Activated CD4-positive, CD25-positive, alpha-beta regulatory T cell treated with anti-CD3 and anti-CD28 coated beads, Interleukin-2, amount 50 U/mL, for 72 hours (primary cell): Measurements from ENCODE around the gene MAN2B1.
A peak's percentile ranks its signal among the peaks of the same experiment; 100 is the strongest.
"Not testable (repeated sequence)": the region's sequence is repeated elsewhere in the genome, so short reads cannot be mapped to it uniquely, and the experiment has no call there.

Experiments
- DNase-seq: peaks from one replicate; pipeline ENCODE4 v3.0.0; 2021

MAN2B1 gene

DNA sequence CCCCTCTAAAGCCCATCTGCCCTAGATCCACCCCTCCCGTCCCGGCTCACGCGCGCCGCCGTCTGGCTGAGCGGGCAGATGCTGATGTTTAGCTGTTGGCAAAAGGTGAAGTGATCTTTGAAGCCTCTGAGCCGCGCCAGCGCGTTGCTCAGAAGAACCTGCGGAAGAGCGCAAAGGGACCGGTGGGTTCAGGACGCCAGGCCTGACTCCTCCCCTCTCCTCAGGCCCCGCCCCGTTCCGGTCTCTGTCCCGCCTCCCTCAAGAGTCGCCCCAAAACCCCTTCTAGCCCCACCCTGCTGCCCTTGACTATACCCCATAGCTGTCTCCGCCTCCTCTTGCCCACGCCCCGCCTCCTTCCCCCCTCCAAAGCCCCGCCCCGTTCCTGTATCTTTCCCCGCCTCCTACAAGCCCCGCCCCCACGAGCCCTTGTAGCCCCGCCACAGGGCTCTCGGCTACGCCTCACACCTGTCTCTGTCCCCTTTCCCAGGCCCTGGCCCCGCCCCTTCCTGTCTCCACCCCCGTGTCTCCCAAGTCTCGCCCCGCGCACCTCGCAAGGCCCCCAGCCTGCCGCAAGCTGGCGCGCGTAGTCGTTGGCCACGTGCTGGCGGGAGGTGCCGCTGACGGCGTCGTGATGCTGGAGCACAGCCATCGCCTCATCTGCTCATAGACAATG lies 9.5 kb downstream of the MAN2B1 start:
- DNase-seq, result peak; percentile 53

DNA sequence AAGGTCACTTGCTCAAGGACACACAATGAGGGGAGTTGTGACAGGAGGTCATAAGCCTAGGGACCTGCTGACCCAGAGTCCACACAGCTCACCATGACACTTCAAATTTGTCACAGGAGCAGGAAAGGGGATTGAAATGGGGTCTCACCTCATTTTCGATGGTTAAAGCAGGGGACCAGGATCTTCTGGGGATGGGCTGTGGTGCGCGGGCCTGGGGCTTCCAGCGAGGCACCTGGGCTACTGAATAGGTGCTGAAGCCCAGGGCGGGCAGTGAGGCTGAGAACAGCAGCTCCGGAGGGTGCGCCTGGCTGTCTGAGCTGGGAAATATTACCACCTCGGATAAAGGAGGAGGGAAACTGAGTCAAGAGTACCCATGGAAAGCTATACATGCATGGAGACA lies 11.0 kb downstream of the MAN2B1 start:
- no peak for DNase-seq

DNA sequence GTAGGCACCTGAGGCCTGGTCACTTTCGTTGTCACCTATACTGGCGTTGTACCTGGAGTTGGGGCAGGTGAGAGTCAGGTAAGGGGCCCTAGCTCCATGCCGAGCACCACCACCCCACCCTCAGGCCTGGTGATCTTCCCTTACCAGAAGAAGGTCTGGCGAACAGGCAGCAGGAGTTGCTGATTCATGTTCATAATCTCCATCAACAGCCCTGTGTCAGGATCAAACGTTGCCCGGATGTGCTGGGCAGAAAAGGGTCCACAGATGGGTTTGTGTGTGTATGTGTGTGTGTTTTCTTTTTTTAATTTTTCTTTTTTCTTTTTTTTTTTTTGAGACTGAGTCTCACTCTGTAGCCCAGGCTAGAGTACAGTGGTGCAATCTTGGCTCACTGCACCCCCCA lies 14.3 kb downstream of the MAN2B1 start:
- DNase-seq, result no peak

GRCh38 chr19:12649941-12650340 lies 16.6 kb downstream of the MAN2B1 start:
- DNase-seq, result no peak

DNA sequence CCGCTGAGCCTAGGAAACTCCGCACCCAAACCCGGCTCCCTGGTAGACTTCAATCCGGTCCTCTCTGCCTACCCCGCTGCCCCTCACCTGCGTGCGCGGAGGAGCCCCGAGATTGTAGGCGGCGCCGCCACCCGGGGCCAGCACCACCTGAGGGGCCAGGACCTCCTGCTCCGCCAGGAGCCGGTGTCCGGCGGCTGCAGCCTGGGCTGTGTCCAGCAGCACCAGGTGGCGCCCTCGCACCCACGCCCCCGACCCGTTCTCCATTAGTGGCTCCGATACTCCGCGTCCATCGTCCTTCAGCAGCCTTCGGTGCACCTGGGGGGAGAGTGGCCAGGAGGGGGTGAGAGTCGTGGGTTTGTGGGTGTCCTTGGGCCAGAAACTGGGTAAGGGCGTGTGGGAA lies 18.5 kb downstream of the MAN2B1 start:
- DNase-seq, result no peak

DNA sequence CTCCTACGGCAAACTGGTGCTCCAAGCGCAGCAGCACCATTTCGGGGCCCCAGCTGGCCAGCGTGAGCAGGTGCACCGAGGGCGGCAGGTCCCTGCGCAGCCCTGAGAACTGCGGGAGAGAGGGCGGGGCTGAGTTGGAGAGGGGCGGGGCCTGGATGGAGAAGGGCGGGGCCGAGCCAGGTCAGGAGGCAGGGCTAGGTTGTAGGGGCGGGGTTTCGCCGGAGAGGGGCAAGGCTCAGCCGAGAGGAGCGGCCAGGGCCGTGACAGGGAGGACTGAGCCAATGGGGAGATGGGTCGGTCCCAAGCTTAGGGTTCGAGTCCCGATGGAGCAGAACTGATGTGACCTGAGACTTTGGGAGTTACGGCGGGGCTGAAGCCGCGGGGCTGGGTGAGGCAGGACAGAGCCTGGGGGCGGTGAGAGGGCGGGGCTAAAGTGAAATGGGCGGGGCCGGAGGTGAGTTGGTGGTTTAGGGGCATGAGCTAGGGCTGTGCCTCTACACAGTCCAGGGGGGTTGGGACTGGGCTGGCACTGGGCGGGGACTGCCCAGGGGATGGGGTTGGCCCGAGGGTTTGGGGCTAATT lies 19.0 kb downstream of the MAN2B1 start:
- peak; percentile 64 for DNase-seq

DNA sequence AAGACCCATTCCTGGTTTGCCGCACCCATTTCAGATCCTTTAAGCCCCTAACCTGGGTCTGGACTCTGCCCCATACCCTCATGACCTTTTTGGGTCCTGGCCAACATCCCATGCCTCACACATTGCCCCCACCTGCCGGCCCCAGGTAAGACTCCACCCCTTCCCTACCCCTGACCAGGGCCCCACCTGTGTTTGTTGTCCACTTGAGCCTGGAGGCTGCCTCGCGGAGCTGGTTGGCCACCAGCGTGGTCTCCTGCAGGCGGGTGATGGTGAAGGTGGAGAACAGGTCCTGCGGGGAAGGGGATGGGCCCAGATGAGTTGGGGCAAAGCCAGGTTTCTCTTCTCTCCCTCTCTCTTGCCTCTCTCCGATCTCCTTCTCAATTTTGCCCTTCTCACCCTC lies 19.5 kb downstream of the MAN2B1 start:
- DNase-seq, result no peak

- DNase-seq, result no peak
These were observed 20.0 kb downstream of the MAN2B1 start for GRCh38 chr19:12646551-12646950.

DNA sequence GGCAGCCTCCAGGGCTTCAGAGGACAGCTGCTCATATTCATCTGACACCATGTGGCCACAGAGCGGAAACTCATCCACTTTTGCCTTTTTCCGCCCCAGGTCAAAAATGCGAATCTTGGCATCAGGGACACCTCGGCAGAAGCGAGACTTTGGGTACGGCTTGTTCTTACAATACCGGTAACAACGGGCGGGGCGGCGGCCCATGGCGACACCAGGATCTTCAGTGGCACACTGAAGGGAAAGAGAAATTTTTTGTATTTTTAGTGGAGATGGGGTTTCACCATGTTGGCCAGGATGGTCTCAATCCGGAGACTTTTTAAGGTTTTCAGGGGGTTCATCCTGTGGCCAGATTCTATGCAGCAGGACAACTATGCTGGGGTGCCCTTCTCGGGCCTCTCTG lies 22.8 kb downstream of the MAN2B1 start:
- not testable (repeated sequence) for DNase-seq

DNA sequence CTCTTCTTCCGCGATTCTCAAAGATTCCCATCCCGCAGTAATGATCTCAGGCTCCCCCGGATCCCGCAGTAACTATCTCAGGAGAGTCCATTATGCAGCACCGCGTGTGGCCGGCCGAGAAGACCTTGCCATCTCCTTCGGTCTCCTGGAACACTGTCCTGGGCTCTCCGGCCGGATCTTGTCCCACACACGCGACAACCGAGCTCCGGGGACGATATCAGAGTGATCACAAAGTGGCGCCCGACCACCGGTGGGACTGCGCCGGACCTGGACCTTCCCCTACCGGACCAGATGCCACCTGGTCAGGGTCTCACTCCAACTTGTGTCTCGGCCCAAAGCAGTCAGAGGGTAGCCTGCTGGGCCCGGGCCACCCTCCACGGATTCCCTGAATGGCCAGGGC lies 24.0 kb downstream of the MAN2B1 start:
- DNase-seq, result no peak

- no peak for DNase-seq
These were observed 25.1 kb downstream of the MAN2B1 start for GRCh38 chr19:12641456-12641855.

DNA sequence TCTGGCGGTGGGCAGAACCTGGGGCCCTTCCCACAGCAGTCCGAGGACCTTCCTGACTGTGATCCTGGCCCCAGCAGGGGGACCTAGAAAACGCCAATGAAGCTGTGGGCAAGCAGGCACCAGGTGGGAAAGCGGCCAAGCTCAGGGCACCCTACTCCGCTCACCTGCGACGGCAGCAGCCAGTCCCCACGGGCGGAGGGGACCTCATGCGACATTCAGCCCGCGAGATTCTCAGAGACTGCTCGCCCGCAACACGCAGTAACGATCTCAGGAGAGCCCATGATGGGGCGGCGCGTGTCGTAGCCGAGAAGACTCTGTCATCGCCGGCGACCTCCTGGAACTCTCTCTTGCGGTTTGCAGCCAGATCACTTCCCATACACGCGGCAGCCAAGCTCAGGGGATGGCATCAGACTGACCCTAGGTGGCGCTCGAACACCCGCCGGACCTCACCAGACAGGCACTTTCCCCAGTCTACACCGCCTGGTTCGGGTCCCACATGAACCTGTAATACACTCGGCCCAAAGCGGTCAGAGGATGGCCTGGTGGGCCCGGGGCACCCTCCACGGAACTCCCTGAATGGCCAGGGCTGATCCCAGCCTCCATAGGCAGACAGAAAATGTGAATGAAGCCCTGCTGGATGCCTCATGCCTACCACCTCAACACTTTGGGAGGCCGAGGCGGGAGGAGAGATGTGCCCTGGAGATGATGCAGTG lies 26.5 kb downstream of the MAN2B1 start:
- peak; percentile 80 for DNase-seq

- no peak for DNase-seq
These were observed 27.8 kb downstream of the MAN2B1 start for GRCh38 chr19:12638611-12639182.

GRCh38 chr19:12636631-12637030 lies 29.9 kb downstream of the MAN2B1 start:
- DNase-seq, result no peak

DNA sequence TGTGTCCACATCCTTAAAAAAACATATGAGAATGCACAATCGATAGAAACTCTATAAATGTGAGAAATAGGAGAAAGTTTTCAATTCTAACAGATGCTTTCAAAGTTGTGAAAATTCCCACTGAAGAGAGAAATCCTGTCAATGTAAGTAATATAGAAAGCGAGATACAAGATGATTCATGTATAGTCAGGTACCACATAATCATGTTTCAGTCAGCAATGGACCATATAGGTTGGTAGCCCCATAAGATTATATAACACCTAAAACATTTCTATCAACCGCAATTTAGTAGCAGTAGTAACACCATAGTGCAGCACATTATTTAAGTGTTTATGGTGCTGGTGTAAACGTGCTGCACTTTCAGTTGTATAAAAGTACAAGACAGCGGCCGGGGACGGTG lies 37.3 kb downstream of the MAN2B1 start:
- no peak for DNase-seq

DNA sequence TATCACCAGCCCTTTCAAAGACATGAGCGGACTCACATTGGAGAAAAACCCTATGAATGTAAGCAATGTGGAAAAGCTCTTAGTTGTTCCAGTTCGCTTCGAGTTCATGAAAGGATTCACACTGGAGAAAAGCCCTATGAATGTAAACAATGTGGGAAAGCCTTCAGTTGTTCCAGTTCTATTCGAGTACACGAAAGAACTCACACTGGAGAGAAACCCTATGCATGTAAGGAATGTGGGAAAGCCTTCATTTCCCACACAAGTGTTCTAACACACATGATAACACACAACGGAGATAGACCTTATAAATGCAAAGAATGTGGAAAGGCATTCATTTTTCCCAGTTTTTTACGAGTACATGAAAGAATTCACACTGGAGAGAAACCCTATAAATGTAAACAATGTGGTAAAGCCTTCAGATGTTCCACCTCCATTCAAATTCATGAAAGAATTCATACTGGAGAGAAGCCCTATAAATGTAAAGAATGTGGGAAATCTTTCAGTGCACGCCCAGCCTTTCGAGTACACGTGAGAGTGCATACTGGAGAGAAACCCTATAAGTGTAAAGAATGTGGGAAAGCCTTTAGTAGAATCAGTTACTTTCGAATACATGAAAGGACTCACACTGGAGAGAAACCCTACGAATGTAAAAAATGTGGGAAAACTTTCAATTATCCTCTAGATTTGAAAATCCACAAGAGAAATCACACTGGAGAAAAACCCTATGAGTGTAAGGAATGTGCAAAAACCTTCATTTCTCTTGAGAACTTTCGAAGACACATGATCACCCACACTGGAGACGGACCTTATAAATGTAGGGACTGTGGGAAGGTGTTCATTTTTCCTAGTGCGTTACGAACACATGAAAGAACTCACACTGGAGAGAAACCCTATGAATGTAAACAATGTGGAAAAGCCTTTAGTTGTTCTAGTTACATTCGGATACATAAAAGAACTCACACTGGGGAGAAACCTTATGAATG lies 38.2 kb downstream of the MAN2B1 start:
- DNase-seq, result no peak

- no peak for DNase-seq
These were observed 39.6 kb downstream of the MAN2B1 start for GRCh38 chr19:12626958-12627357.

DNA sequence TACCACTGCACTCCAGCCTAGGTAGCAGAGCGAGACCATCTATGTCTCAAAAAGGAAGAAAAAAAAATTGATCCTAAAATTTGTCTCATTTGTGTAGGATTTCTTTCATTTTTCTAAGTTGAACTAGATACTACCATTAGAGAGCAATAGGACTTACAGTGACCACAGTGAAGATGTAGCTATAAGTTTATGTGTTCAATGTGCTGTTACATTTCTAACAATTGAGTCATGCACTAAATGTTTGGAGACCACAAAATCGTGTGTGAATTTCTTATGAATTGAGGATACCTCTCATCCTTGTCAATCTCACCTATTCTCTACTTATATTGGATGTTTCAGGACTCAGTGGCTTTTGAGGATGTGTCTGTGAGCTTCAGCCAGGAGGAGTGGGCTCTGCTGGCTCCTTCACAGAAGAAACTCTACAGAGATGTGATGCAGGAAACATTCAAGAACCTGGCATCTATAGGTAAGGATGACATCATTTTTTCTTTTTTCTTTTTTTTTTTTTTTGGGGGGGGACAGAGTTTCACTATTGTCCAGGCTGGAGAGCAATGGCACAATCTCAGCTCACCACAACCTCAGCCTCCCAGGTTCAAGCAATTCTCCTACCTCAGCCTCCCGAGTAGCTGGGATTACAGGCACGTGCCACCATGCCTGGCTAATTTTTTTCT lies 43.0 kb downstream of the MAN2B1 start:
- DNase-seq, result no peak

DNA sequence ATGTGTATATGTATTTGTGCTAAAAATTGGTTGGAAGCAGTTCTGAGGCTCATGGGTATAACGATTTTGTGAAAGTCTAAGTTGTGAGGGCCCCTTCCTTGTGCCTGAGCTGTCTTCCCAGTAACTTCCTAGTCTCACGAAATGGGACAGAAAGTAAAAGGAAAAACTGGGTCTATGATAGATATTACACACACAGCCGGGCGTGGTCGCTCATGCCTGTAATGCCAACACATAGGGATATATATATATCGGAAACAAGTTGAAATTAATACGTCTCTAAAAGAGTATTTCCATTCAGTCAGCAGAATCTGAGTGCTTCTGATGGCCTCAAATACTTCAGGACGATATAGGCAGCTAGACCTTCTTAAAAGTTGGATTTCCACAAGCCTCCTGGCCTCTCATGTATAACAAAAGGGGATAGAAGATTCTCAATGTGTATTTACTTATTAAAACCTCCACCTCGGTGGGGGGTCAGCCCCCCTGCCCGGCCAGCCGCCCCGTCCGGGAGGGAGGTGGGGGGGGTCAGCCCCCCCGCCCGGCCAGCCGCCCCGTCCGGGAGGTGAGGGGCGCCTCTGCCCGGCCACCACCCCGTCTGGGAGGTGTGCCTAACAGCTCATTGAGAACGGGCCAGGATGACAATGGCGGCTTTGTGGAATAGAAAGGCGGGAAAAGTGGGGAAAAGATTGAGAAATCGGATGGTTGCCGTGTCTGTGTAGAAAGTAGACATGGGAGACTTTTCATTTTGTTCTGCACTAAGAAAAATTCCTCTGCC lies 45.1 kb downstream of the MAN2B1 start:
- not testable (repeated sequence) for DNase-seq

DNA sequence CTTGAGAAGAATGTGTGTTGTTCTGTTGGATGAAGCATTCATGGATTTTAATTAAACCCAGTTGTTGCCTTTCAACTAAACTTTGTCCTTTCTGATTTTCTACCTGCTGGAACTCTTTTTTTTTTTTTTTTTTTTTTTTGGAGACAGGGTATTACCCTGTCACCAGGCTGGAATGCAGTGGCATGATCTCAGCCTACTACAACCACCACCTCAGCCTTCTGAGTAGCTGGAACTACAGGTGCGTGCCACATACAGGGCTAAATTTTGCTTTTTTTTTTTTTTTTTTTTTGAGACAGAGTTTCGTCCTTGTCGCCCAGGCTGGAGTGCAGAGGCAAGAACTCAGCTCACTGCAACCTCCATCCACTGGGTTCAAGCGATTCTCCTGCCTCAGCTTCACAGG lies 48.9 kb downstream of the MAN2B1 start:
- DNase-seq, result no peak

- no peak for DNase-seq
These were observed 55.2 kb downstream of the MAN2B1 start for GRCh38 chr19:12611361-12611699.
